Astrocyte of the hippocampus (primary cell): ENCODE measurements around the gene DMAC2L.
"Not testable (repeated sequence)": the region's sequence is repeated elsewhere in the genome, so short reads cannot be mapped to it uniquely, and the experiment has no call there.

Experiments
- DNase-seq: peaks from one replicate; pipeline ENCODE4 v3.0.0; 2011; ENCODE audit warnings: low read depth, low spot score

The DMAC2L gene, protein sequence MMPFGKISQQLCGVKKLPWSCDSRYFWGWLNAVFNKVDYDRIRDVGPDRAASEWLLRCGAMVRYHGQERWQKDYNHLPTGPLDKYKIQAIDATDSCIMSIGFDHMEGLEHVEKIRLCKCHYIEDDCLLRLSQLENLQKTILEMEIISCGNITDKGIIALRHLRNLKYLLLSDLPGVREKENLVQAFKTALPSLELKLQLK

GRCh38 chr14:50311972-50312733 is at the start of gene DMAC2L, which contains the start of gene L2HGDH:
Gene DMAC2L (plus strand): TSS chr14:50312324. CDS start chr14:50321488, 9,164 bp downstream.
Gene L2HGDH (minus strand): TSS chr14:50312229. CDS start chr14:50312150, 79 bp downstream.
- DNase-seq: peak; percentile 98

DNA sequence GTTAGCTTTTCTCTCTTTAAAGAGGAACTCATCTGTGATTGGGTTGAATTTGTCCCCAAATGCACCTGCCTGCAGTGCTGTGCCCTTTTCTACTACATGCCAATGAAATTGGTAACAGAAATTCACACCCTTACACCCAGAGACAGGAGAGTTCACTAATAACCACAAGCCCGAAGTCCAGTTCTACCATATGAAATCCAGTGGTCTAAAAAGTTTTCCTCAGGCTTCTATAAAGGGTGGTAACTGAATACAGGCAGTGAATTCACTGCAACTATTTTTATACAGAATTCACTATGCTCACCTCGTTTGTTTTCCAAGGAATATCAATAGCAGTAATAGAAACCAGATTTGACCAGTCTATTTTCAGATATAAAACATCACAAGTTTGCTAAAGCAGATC is 49.3 kb upstream of the DMAC2L start:
- DNase-seq: no peak

DNA sequence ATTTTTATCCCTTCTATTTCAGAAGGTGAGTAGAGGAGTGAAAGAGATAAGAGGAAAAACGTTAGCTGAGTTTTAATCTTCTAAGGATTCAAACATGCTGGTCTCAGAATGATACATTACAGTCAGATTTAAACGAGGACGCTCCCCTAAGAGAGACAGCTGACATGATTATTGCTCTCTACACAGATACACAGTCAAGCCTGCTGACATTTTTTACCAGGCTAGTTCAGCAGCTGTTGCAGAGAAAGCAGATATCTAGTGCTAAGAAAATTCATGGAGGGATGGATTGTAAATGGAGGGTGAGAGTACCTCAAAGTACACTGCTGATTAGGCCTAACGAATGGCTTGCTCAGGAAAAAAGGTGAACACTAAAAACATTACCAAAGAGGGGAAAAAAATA is 48.8 kb upstream of the DMAC2L start:
- DNase-seq: no peak

GRCh38 chr14:50265029-50265428 is 47.1 kb upstream of the DMAC2L start:
- DNase-seq: no peak

DNA sequence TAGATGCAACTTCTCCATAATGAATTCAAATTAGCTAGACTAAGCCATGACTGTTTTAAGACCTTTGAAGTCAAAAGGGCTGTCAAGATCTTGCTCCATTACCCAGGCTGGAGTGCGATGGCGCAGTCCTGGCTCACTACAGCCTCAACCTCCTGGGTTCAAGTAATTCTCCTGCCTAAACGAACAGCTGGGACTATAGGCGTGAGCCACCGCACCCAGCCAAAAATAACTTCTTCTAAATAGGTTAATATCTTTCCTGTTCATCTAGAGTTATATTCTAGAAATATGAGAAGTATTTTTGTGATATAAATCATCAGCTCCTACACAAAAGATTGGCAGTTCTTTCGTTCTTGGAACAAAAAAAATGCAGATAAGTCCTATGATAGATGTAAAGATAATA is 41.2 kb upstream of the DMAC2L start:
- DNase-seq: no peak

DNA sequence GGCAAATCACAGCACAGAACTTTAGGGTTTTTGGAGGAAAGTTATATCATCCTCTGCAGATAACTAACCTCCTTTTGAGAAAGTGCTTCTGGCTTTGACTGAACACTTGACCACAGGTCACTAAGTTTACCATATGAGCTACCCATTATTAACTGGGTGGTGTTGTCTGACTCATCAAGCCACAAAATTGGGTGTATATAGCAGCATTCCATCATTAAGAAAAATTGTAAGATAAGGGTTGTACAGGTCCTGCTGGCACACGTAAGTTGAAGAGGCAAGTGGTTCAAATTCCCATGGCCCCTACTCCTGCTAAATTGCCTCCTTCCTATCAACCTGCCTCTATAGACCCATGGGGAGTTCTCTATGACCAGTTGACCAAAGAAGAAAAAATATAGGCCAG is 39.6 kb upstream of the DMAC2L start:
- DNase-seq: peak; percentile 7

- no peak for DNase-seq
Observed at GRCh38 chr14:50285861-50286260, 26.3 kb upstream of the DMAC2L start.

- DNase-seq: no peak
Observed at GRCh38 chr14:50288146-50288545, 24.0 kb upstream of the DMAC2L start.

- DNase-seq: no peak
Observed at GRCh38 chr14:50290306-50290705, 21.8 kb upstream of the DMAC2L start.

- no peak for DNase-seq
Observed at GRCh38 chr14:50299585-50299984, 12.5 kb upstream of the DMAC2L start.

DNA sequence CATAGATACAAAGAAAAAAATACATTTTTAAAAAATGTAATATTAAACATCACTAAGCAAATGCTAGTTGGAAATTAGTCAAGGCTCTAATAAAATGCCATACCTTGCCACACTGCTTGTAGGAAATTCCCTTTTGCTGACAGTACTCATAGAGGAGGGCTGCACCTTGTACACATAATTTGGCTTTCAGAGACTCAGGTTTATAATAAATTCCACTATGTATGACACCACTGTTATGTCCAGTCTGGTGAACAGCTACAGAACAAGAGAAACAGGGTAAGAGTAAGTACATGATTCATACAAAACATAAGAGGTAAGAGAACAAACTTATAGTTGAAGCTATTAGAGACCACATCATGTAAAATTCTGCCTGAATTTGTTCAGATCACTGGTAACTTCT is 10.2 kb upstream of the DMAC2L start:
- DNase-seq: peak; percentile 6

DNA sequence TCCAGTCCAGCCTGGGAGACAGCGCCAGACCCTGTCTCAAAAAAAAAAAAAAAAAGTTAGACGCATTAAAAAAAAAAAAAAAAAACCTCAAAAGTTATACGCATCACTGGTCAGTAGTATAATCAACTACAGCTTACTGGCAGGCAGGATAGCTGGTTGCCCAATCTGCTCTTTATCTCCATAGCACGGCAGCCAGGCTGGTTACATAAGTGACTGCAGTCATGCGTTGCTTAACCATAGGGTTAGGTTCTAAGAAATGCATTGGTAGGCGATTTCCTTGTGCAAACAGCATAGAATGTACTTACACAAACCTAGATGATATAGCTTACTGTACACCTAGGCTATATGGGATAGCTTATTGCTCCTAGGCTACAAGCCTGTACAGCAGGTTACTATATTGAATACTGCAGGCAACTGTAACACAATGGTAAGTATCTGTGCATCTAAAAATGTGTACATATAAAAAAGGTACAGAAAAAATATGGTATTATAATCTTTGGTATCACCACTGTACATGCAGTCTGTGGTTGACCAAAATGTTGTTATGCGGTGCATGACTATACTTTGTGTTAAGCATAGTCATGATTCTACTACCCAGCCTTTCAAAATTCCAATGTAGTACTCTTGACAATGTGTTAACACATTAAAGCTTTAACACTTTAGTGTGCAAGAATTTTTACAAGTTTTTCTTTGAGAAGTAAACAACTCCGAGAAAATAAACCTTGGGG is 8.2 kb upstream of the DMAC2L start:
- DNase-seq: peak; percentile 9

DNA sequence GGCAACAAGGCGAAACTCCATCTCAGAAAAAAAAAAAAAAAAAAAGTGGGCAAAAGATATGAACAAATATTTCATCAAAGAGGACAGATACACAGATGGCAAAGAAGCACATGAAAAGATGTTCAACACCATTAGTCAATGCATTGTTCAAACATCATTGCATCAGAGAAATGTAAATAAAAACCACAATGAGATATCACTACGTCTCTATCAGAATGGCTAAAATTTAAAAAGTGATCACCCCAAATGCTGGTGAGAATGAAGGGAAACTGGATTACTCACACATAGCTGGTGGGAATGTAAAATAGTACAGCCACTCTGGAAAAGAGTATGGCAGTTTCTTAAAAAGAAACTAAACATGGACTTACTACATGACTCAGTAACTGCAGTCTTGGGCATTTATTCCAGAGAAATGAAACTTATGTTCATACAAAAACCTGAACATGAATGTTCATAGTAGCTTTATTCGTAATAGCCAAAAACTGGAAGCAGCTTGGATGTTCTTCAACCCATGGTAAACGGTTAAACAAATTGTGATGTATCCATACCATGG is 3.7 kb upstream of the DMAC2L start:
- no peak for DNase-seq

DNA sequence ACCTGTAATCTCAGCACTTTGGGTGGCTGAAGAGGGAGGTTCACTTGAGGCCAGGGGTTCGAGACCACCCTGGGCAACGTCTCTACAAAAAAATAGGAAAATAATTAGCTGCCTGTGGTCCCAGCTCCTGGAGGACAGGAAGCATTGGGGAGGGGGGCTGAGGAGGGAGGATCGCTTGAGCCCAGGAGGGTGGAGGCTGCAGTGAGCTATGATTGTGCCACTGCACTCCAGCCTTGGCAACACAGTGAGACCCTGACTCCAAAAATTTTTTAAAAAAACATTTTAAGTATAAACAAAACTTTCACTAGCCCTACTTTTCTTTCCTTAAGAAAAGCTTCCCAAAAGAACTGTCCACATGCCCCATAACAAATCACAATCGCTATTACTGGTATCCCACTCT is 1.7 kb upstream of the DMAC2L start:
- no peak for DNase-seq

DNA sequence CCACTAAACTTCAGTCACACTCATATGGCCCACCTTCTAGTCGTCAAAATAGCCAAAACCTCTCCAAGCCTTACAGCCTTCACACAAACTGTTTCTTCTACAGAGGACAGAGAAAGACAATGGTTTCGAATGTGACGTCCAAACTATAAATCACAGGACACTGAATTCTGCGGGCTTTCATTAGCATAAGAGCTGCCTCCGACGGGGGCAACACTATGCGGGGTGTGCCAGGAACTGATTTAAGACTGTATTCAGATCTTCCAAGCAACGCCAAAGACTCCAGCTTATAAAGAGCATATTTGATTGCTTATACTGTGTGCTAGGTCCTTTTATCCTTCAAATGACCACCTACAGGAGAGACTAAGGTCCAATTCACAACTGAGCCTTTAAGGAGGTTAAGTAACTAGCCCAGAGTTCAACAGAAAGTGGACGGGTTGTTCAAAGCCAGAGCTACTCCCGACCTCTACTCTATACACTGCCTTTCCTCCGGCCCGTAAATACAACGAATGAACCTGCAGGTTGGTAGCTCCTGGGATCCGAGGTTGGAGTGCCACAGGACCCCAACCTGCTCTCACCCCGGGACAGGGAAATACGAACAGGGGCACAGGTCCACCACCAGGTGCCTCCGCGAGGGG is 670 bp upstream of the DMAC2L start:
- DNase-seq: no peak

DNA sequence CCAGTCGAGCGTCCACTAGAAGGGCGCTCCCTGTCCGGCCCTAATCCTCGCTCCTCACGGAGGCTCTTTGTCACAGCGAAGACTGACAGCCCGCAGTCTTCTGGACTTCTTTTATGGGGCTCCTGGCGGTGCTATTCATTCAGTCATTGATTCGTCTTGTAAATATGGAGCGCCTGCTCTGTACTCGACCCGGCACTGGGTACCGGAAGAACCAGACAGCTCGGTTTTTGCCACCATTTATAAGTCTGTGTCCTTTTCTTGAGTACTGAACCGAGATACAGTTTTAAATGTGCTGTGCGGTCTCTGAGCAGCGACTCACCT is 570 bp downstream of the DMAC2L start:
- DNase-seq: no peak

GRCh38 chr14:50314098-50314497 is 2.0 kb downstream of the DMAC2L start:
- DNase-seq: not testable (repeated sequence)

DNA sequence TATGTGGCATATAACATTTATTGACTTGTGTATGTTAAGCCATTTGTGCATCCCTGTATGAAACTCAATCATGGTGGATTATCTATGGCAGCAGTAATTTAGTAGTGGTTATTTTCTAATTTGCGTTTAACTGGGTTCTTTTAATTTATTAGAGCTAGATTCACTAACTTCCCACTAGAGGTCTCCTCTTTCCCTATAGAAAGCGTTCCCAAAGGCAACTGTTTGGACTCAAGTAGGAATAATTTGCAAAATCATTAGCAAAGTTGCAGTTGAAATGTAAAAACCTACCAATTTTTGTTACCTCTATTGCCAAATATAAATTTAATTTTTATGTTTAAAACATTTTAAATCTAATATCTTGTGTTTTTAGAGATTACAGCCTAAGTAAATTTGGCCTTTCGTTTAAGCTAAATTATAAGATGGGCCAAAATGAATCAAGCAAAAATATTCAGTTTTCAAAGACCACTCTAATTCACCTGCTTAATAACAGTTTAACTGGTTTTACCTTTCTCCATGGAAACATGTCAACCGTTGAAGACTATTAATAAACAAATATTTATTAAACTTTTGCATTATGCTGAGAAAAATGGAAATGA is 6.0 kb downstream of the DMAC2L start:
- DNase-seq: peak; percentile 49

DNA sequence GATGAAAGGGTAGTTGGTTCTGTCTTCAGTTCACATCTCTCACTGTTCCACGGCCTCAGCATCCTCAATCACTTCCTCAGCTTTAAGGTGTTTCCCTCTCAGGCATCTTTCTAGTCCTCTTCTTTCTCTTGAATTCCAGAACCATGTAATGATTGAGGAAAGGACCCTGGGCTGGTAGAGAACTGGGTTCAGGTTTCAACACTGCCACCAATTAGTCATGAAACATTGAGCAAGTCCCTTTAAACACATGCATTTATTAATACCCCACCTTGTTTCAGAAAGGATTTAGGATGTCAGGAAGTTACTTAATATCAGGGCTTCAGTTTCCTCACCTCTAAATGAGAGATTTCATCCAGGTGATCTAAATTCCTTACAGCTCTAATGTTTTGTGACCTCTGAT is 7.2 kb downstream of the DMAC2L start:
- no peak for DNase-seq

DNA sequence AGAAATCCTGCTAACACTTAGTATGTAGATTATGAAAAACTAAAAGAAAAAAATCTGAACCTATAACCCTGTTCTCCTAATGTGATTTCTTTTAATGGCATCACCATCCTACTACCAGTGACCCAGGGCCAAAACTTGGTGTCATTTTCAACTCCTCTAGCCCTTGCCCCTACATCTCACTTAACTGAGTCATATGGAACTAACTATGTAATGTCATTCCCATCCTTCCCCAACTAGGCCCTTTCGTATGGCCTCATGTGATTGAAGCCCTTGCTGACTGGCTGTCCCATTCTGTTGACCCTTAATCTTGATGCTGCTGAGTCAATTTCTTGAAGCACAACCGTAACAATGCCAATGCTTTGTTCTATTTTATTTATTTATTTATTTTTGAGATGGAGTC is 7.6 kb downstream of the DMAC2L start:
- DNase-seq: no peak

DNA sequence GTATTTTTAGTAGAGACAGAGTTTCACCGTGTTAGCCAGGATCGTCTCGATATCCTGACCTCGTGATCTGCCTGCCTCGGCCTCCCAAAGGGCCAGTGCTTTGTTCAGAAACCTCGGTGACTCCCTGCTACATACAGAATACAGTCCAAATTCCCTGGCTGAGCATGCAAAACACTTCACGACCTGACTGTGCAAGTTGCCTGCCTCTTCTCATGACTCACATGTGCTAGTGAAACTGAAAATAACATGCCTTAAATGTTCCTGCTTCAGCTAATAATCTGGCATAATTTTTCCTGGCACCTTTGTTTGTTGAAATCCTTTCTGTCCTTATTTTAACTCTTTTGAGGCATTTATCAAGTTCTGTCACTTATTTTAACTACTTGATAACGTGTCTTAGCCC is 8.2 kb downstream of the DMAC2L start:
- DNase-seq: peak; percentile 56
